Memory B cell (primary cell): Measurements from ENCODE around the gene TMCO2.
A peak's percentile ranks its signal among the peaks of the same experiment; 100 is the strongest.

Experiments
- ATAC-seq: fragments of 150-1000 bp; cut with Tn5 transposase; 2 replicates; pipeline ENCODE4 v1.10.0; 2021; ENCODE audit warnings: low read depth, mild to moderate bottlenecking, moderate library complexity
- DNase-seq, 2 donors: peaks; one replicate each; pipeline ENCODE4 v3.0.0; 2022; ENCODE audit warnings: low spot score in 2 of 2
- H3K27ac Mint-ChIP-seq: one replicate; pipeline ENCODE4 v1.8.0; 2022; ENCODE audit warnings: mild to moderate bottlenecking, moderate library complexity, mixed read lengths
- H3K27me3 Mint-ChIP-seq: one replicate; pipeline ENCODE4 v1.8.0; 2022; ENCODE audit warnings: mixed read lengths
- H3K36me3 Mint-ChIP-seq: one replicate; pipeline ENCODE4 v1.8.0; 2022; ENCODE audit warnings: mild to moderate bottlenecking, mixed read lengths
- H3K4me1 Mint-ChIP-seq: one replicate; pipeline ENCODE4 v1.8.0; 2022; ENCODE audit warnings: mixed read lengths
- H3K4me3 Mint-ChIP-seq: one replicate; pipeline ENCODE4 v1.8.0; 2022; ENCODE audit warnings: mild to moderate bottlenecking, moderate library complexity, mixed read lengths
- H3K9me3 Mint-ChIP-seq: one replicate; pipeline ENCODE4 v1.8.0; 2022; ENCODE audit warnings: mixed read lengths

The TMCO2 gene

GRCh38 chr1:40267767-40268187 lies 20.0 kb downstream of the TMCO2 start:
- no peak for DNase-seq
- H3K4me3 Mint-ChIP-seq, result no peak overlapping the region
- peaks cover 5% of the 10 kb centered on the region for H3K4me1 Mint-ChIP-seq
- H3K27ac Mint-ChIP-seq, result no peak overlapping the region
- ATAC-seq, result no peak
- peaks cover 19% of the 10 kb centered on the region for H3K36me3 Mint-ChIP-seq
- no peaks in the 10 kb centered on the region for H3K9me3 Mint-ChIP-seq
- no peaks in the 10 kb centered on the region for H3K27me3 Mint-ChIP-seq

DNA sequence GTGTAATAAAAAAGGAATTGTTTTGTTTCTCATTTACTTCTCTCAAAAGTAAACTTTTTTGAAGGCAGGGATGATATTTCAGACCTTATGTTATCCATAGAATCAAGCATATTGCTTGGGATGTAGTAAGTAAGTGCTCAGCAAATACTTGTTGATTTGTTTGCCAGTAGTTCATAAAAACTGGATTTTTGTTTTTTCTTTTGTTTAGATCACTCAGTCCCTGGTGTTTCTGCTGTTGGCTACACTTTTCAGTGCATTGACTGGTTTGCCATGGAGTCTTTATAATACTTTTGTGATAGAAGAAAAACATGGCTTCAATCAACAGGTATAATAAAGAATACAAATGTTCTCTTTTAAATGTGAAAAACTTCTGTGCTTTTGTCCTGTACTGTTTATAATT lies 20.5 kb downstream of the TMCO2 start:
- Mint-ChIP-seq H3K27ac (no peak overlapping the region), H3K36me3 (peaks cover 18% of the 10 kb centered on the region), H3K27me3 (no peaks in the 10 kb centered on the region), H3K4me3 (no peak overlapping the region), H3K9me3 (no peaks in the 10 kb centered on the region), H3K4me1 (peaks cover 5% of the 10 kb centered on the region)
- ATAC-seq (no peak), DNase-seq (no peak)

DNA sequence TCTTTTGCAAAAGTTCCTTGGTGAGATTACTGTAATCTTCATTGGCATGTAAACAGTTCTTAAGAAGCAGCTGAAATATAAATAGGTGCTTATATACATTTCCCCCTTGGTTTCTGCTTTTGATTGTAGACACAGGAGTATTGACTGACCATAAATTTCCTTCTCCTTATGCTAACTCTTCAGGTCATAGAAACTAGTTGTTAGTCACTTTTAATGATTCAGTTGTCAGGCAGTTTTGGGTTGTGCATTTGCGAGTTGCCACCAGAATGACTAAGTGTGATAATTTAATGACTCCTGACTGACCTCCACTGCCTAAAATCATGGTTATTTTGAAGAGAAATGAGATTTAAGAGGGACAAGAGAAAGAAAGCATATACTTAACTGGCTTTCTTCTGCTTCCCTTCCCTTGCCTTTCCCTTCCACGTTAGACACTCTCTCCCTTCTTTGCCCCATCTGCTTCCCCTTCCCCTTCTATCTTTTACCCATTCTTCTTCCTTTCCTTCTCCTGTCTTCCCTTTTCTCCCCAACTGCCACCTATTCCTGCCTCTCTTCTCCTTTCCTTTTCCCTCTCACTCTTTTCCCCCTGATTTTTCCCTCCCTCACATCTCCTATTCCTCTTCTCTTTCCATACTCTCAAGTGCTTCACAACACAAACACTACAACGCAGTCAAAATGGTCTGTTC lies 22.6 kb downstream of the TMCO2 start:
- no peak for ATAC-seq
- no peaks in the 10 kb centered on the region for H3K27me3 Mint-ChIP-seq
- peaks cover 7% of the 10 kb centered on the region for H3K4me1 Mint-ChIP-seq
- no peak overlapping the region for H3K4me3 Mint-ChIP-seq
- H3K9me3 Mint-ChIP-seq, result no peaks in the 10 kb centered on the region
- peaks cover 23% of the 10 kb centered on the region for H3K36me3 Mint-ChIP-seq
- DNase-seq, result no peak
- peak overlapping the region; percentile 49 for H3K27ac Mint-ChIP-seq

- DNase-seq (no peak), ATAC-seq (no peak)
- Mint-ChIP-seq H3K4me1 (peaks cover 7% of the 10 kb centered on the region), H3K4me3 (no peak overlapping the region), H3K36me3 (peaks cover 28% of the 10 kb centered on the region), H3K9me3 (no peaks in the 10 kb centered on the region), H3K27ac (no peak overlapping the region), H3K27me3 (no peaks in the 10 kb centered on the region)
Observed at GRCh38 chr1:40272653-40273213, 25.0 kb downstream of the TMCO2 start.

DNA sequence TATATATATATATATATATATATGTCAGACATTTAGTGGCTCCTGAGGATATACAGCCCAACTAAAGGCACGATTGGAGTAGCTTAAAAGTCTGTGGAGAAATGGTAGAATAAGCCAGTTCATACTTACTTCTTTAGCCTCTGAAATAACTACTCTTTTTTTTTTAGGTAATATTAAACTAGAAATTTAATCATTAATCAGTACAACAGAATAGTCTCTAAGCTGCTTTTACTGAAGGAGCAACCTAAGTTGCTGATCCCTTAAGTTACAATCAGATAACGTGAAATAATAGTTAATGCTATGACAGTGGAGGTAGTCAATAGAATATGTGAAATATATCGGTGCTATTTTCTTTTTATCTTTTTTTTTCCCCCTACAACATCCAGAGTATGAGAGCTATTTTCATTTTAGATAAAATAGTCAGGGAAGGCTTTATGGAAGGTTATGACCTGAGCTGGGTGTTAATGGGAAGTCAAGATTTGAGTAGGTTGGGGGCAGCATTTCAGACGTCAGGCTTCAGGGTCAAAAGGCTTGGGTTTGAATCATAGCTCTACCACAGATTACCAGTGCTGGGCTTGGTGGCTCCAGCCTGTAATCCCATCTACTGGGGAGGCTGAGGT lies 25.9 kb downstream of the TMCO2 start:
- DNase-seq, result no peak
- no peak for ATAC-seq
- Mint-ChIP-seq H3K4me3 (no peak overlapping the region), H3K4me1 (peaks cover 7% of the 10 kb centered on the region), H3K27ac (no peak overlapping the region), H3K36me3 (peaks cover 28% of the 10 kb centered on the region), H3K27me3 (no peaks in the 10 kb centered on the region), H3K9me3 (no peaks in the 10 kb centered on the region)

GRCh38 chr1:40274331-40274730 lies 26.6 kb downstream of the TMCO2 start:
- DNase-seq (no peak), ATAC-seq (no peak)
- Mint-ChIP-seq H3K4me3 (no peak overlapping the region), H3K9me3 (no peaks in the 10 kb centered on the region), H3K27me3 (no peaks in the 10 kb centered on the region), H3K4me1 (peaks cover 7% of the 10 kb centered on the region), H3K27ac (no peak overlapping the region), H3K36me3 (peaks cover 27% of the 10 kb centered on the region)

- ATAC-seq (no peak), DNase-seq (no peak)
- Mint-ChIP-seq H3K9me3 (no peaks in the 10 kb centered on the region), H3K4me3 (no peak overlapping the region), H3K27me3 (no peaks in the 10 kb centered on the region), H3K4me1 (peaks cover 2% of the 10 kb centered on the region), H3K36me3 (peaks cover 23% of the 10 kb centered on the region), H3K27ac (no peak overlapping the region)
Observed at GRCh38 chr1:40276122-40276521, 28.4 kb downstream of the TMCO2 start.

GRCh38 chr1:40281853-40282252 lies 34.1 kb downstream of the TMCO2 start:
- no peaks in the 10 kb centered on the region for H3K9me3 Mint-ChIP-seq
- no peak overlapping the region for H3K27ac Mint-ChIP-seq
- peaks cover 18% of the 10 kb centered on the region for H3K36me3 Mint-ChIP-seq
- DNase-seq (no peak), ATAC-seq (no peak)
- H3K27me3 Mint-ChIP-seq, result no peaks in the 10 kb centered on the region
- H3K4me1 Mint-ChIP-seq, result no peaks in the 10 kb centered on the region
- H3K4me3 Mint-ChIP-seq, result no peak overlapping the region

DNA sequence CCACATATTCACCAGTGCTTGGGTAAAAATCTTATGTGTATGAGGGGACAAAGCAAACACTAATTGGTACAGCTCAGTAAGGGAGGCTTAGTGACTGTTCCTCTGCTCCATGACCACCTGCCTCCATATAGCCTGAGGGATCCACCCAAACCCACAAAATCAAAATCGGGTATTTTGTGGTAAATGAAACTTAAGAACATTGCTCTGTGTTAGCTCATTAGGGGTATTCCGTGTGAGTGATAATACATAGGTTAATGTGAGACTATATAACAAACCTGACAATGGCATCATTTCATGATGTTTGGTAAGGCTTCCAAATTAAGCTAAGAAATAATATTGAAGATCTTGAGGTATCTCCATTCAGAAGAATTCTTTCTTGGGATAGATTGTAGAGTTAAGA lies 43.6 kb downstream of the TMCO2 start:
- Mint-ChIP-seq H3K27me3 (no peaks in the 10 kb centered on the region), H3K27ac (peak overlapping the region; percentile 73), H3K9me3 (no peaks in the 10 kb centered on the region), H3K36me3 (peaks cover 19% of the 10 kb centered on the region), H3K4me1 (peaks cover 6% of the 10 kb centered on the region), H3K4me3 (no peak overlapping the region)
- DNase-seq, result no peak
- ATAC-seq, result no peak

DNA sequence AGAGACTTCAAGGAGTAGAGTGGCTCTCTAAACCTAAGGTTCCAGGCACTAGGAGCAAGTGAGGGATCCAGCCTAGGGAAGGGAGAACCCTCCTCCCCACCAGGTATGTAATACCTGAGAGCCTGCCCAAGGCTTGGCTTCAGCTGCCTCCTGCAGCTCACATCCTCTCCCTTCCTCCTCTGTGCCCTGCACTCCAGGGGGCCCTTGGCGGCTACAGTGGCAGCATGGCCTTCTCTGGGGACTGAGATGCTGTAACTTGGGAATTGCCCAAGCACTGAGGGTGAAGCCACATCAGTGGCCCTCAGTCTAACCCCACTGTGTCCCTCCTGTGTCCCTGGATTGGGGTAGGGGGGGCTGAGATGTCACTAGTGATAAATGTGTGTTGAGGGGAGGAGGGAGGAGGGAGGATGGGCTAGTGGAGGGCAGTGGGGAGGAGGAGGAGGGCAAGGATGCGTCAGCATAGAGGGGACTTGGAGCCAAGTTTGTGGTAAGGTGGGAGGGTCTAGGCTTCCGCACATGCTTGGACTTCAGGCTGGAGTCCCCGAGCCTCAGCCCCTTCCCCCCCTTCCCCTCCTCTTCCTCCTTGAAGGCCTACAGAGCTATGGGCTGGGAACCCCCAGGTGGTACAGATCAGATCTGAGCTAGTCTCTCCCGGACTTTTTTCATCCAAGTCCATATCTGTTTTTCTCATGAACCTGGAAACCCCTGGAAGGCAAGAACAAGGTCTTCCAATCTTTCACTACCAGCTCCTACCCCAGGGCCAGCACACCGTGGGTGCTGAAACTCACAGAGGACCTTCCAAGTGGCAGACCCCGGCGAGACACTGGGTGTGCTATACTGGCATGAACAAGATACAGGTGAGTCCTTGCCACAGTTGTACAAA lies 51.9 kb downstream of the TMCO2 start:
- H3K4me3 Mint-ChIP-seq, result no peak overlapping the region
- DNase-seq, result no peak
- no peak overlapping the region for H3K27ac Mint-ChIP-seq
- H3K9me3 Mint-ChIP-seq, result no peaks in the 10 kb centered on the region
- H3K36me3 Mint-ChIP-seq, result peaks cover 2% of the 10 kb centered on the region
- ATAC-seq, result no peak
- no peaks in the 10 kb centered on the region for H3K27me3 Mint-ChIP-seq
- H3K4me1 Mint-ChIP-seq, result no peaks in the 10 kb centered on the region

DNA sequence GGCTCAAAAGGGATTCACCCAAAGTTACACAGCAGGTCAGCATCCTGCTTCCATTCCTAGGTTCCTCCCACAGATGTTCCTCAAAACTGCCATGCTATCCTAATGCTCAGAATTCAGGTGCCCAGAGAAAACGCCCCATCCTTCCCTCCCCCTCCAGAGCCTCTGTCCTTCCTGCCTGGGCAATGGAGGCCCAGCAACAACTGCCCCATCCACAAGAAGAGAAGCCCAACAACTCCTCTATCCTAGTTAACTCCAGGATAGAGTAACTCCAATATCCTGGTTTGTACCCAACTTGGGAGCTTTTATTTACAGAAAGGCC lies 52.5 kb downstream of the TMCO2 start:
- no peak overlapping the region for H3K4me3 Mint-ChIP-seq
- no peak for DNase-seq
- ATAC-seq, result no peak
- no peaks in the 10 kb centered on the region for H3K27me3 Mint-ChIP-seq
- no peaks in the 10 kb centered on the region for H3K9me3 Mint-ChIP-seq
- peaks cover 2% of the 10 kb centered on the region for H3K36me3 Mint-ChIP-seq
- H3K27ac Mint-ChIP-seq, result no peak overlapping the region
- H3K4me1 Mint-ChIP-seq, result no peaks in the 10 kb centered on the region

DNA sequence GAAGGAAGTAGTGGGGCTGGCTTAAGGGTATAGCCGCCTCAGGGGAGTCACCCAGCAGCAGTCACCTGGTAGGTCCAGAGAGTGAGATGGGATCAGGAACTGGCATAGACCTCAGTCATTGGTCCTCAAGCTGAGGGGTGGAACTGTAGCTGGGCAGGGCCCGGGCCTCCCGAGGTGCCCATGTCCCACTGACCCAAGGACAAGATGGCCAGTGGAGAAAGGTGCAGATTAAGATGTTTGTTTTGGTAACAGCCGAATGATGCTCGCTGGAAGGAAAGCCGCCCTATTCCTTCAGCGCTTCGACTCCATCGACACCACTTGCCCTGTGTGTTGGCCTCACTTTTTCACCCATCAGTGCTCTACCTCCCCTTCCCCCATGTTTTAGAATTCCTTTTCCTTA lies 52.9 kb downstream of the TMCO2 start:
- no peaks in the 10 kb centered on the region for H3K4me1 Mint-ChIP-seq
- H3K27me3 Mint-ChIP-seq, result no peaks in the 10 kb centered on the region
- peaks cover 2% of the 10 kb centered on the region for H3K36me3 Mint-ChIP-seq
- no peak overlapping the region for H3K4me3 Mint-ChIP-seq
- no peak overlapping the region for H3K27ac Mint-ChIP-seq
- DNase-seq (no peak), ATAC-seq (no peak)
- no peaks in the 10 kb centered on the region for H3K9me3 Mint-ChIP-seq

DNA sequence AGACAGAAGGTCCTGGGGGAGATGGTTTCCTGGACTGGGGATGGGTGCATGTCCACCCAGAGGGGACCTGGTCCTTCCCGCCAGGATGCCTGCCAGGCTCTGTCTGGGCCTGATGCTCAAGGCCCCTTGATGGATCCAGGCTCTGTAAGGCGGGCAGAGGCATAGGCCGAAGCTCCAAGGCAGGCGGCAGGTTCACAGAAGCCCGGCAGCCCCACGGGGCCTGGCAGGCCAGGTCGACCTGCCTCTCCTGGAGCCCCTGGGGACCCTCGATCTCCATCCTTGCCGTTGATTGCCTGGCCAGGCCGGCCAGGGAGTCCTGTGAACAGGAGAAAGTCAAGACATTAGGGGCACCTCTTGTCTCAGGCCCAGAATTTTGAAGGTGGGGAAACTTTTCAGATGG lies 53.3 kb downstream of the TMCO2 start:
- ATAC-seq (no peak), DNase-seq (no peak)
- Mint-ChIP-seq H3K36me3 (peaks cover 2% of the 10 kb centered on the region), H3K27ac (no peak overlapping the region), H3K9me3 (no peaks in the 10 kb centered on the region), H3K4me1 (no peaks in the 10 kb centered on the region), H3K27me3 (no peaks in the 10 kb centered on the region), H3K4me3 (no peak overlapping the region)
